Measurements from ENCODE around the gene RPTN.

The RPTN gene

GRCh38 chr1:152108882-152109222 is 50.2 kb downstream of the RPTN start:
- no peak overlapping the region for H3K4me3 ChIP-seq (ENCODE audit: low read depth, low read length)
- no peak for TF ChIP-seq CTCF (IDR thresholded peaks at IDR 0.05; ENCODE audit: insufficient read depth, low read depth, low read length, missing control alignments)

GRCh38 chr1:152107984-152108881 is 50.8 kb downstream of the RPTN start:
- DNase-seq (ENCODE audit: low read depth): no peak
- H3K4me3 ChIP-seq (ENCODE audit: low read depth, low read length): no peak overlapping the region
- TF ChIP-seq CTCF (IDR thresholded peaks at IDR 0.05; ENCODE audit: insufficient read depth, low read depth, low read length, missing control alignments): no peak

More at GRCh38 chr1:152108882-152109222, 50.2 kb downstream of the RPTN start:
- DNase-seq (ENCODE audit: low read depth): no peak

- DNase-seq (ENCODE audit: low read depth): no peak
- no peak overlapping the region for H3K4me3 ChIP-seq (ENCODE audit: low read depth, low read length)
- TF ChIP-seq CTCF (IDR thresholded peaks at IDR 0.05; ENCODE audit: insufficient read depth, low read depth, low read length, missing control alignments): no peak
These were observed 51.7 kb downstream of the RPTN start for GRCh38 chr1:152107031-152107983.

- TF ChIP-seq CTCF (IDR thresholded peaks at IDR 0.05; ENCODE audit: insufficient read depth, low read depth, low read length, missing control alignments): no peak
- DNase-seq (ENCODE audit: low read depth): no peak
These were observed 54.2 kb downstream of the RPTN start for GRCh38 chr1:152104854-152105253.

More at GRCh38 chr1:152104854-152105253, 54.2 kb downstream of the RPTN start:
- no peak overlapping the region for H3K4me3 ChIP-seq (ENCODE audit: low read depth, low read length)

Data from GM12865 (cell line).